ENCODE data around the gene AR. TPM values are rescaled to one million over a fixed set of nuclear protein-coding genes. Genes with fewer than 3 reads are reported as not detected.

AR gene
- total RNA-seq, 1 donor from 2014 or later, result 20.2 TPM

- H3K4me1 Mint-ChIP-seq (ENCODE audit: unreplicated experiment), result no peaks in the 10 kb centered on the region
- H3K9me3 Mint-ChIP-seq (ENCODE audit: unreplicated experiment), result no peaks in the 10 kb centered on the region
- TF ChIP-seq CTCF (IDR thresholded peaks at IDR 0.05; ENCODE audit: unreplicated experiment), result no peak
- no peak overlapping the region for H3K4me3 Mint-ChIP-seq (ENCODE audit: unreplicated experiment)
- H3K27ac Mint-ChIP-seq (ENCODE audit: unreplicated experiment), result no peak overlapping the region
- DNase-seq (ENCODE audit: low spot score), result no peak
- H3K27me3 Mint-ChIP-seq (ENCODE audit: unreplicated experiment), result no peaks in the 10 kb centered on the region
- H3K36me3 Mint-ChIP-seq (ENCODE audit: low read depth, unreplicated experiment), result no peaks in the 10 kb centered on the region
Observed at GRCh38 chrX:67596839-67597790, 53.3 kb downstream of the AR start.

- TF ChIP-seq CTCF (IDR thresholded peaks at IDR 0.05; ENCODE audit: unreplicated experiment), result no peak
- Mint-ChIP-seq H3K4me3 (ENCODE audit: unreplicated experiment) (no peak overlapping the region), H3K4me1 (ENCODE audit: unreplicated experiment) (peaks cover 5% of the 10 kb centered on the region), H3K27me3 (ENCODE audit: unreplicated experiment) (no peaks in the 10 kb centered on the region), H3K9me3 (ENCODE audit: unreplicated experiment) (no peaks in the 10 kb centered on the region), H3K27ac (ENCODE audit: unreplicated experiment) (no peak overlapping the region), H3K36me3 (ENCODE audit: low read depth, unreplicated experiment) (no peaks in the 10 kb centered on the region)
- no peak for DNase-seq (ENCODE audit: low spot score)
Observed at GRCh38 chrX:67599532-67599931, 55.7 kb downstream of the AR start.

- Mint-ChIP-seq H3K4me1 (ENCODE audit: unreplicated experiment) (peaks cover 5% of the 10 kb centered on the region), H3K27ac (ENCODE audit: unreplicated experiment) (no peak overlapping the region), H3K27me3 (ENCODE audit: unreplicated experiment) (no peaks in the 10 kb centered on the region), H3K4me3 (ENCODE audit: unreplicated experiment) (no peak overlapping the region), H3K36me3 (ENCODE audit: low read depth, unreplicated experiment) (no peaks in the 10 kb centered on the region), H3K9me3 (ENCODE audit: unreplicated experiment) (no peaks in the 10 kb centered on the region)
- DNase-seq (ENCODE audit: low spot score), result no peak
- TF ChIP-seq CTCF (IDR thresholded peaks at IDR 0.05; ENCODE audit: unreplicated experiment), result no peak
Observed at GRCh38 chrX:67601771-67602170, 58.0 kb downstream of the AR start.

- Mint-ChIP-seq H3K4me3 (ENCODE audit: unreplicated experiment) (no peak overlapping the region), H3K4me1 (ENCODE audit: unreplicated experiment) (peaks cover 5% of the 10 kb centered on the region), H3K9me3 (ENCODE audit: unreplicated experiment) (no peaks in the 10 kb centered on the region), H3K27me3 (ENCODE audit: unreplicated experiment) (no peaks in the 10 kb centered on the region), H3K27ac (ENCODE audit: unreplicated experiment) (peak overlapping the region; percentile 76), H3K36me3 (ENCODE audit: low read depth, unreplicated experiment) (no peaks in the 10 kb centered on the region)
- TF ChIP-seq CTCF (IDR thresholded peaks at IDR 0.05; ENCODE audit: unreplicated experiment), result no peak
- DNase-seq (ENCODE audit: low spot score), result no peak
Observed at GRCh38 chrX:67604979-67605703, 61.3 kb downstream of the AR start.

GRCh38 chrX:67607466-67607865 lies 63.6 kb downstream of the AR start:
- Mint-ChIP-seq H3K4me3 (ENCODE audit: unreplicated experiment) (no peak overlapping the region), H3K9me3 (ENCODE audit: unreplicated experiment) (no peaks in the 10 kb centered on the region), H3K27ac (ENCODE audit: unreplicated experiment) (no peak overlapping the region), H3K36me3 (ENCODE audit: low read depth, unreplicated experiment) (no peaks in the 10 kb centered on the region), H3K4me1 (ENCODE audit: unreplicated experiment) (peaks cover 5% of the 10 kb centered on the region), H3K27me3 (ENCODE audit: unreplicated experiment) (no peaks in the 10 kb centered on the region)
- DNase-seq (ENCODE audit: low spot score), result no peak
- TF ChIP-seq CTCF (IDR thresholded peaks at IDR 0.05; ENCODE audit: unreplicated experiment), result no peak

Measured in endothelial cell (in vitro differentiated cells).